K562 (cell line): Measurements from ENCODE around the gene EPYC. TPM values are rescaled to one million over a fixed set of nuclear protein-coding genes. Genes with fewer than 3 reads are reported as not detected.

Source experiments
- ATAC-seq: fragments of 200-7000 bp; cut with Tn5 transposase; 3 replicates; pipeline ENCODE4 v1.9.1; 2020; ENCODE audit warnings: moderate library complexity
- BruUV-seq: library from RNA; stranded (reverse); fragments of 400-500 nt; replicated peaks from 2 replicates; lab custom pipeline; 2021; lab: Mats Ljungman, UMichigan
- CTCF ChIA-PET: fragments of 300-600 bp; formaldehyde crosslinking; extraction: SDS; loops from one replicate; lab custom pipeline; 2021; ENCODE audit warnings: low intra/inter-chr PET ratio; lab: Yijun Ruan, JAX
- POLR2A ChIA-PET: fragments of 300-600, 350-650 bp; sonication (Branson Sonifier 250); formaldehyde crosslinking; extraction: SDS; loops from one replicate; lab custom pipeline; 2021; ENCODE audit warnings: antibody characterized with exemption, inconsistent platforms; lab: Yijun Ruan, JAX
- DNase-seq, 4 experiments: peaks; one replicate each; pipeline versions ENCODE4 v3.0.0 to v3.0.0-alpha.2; 2011 to 2018; ENCODE audit warnings: low spot score in 3 of 4, mixed read lengths in 3 of 4; ENCODE audit errors: extremely low read depth in 1 of 4
- FAIRE-seq: peaks from 2 replicates; lab custom pipeline; 2011; peaks lifted over from hg19 to GRCh38; lab: Jason Lieb, UNC
- H2AFZ ChIP-seq: 2 replicates; pipeline ENCODE4 v1.6.0; 2011; ENCODE audit warnings: low read depth, low read length, control low read depth, inconsistent platforms
- H3K27ac ChIP-seq: fragments of 200-600 bp; 3 replicates; pipeline ENCODE4 v1.8.0; 2011; ENCODE audit warnings: low read depth, mild to moderate bottlenecking, control low read depth, inconsistent platforms, low read length, moderate library complexity, mixed read lengths; ENCODE audit errors: extremely low read depth
- H3K27me3 ChIP-seq, 2 experiments: fragments of 300-600 bp in 1 of 2; 2 replicates in 1 of 2; 3 replicates in 1 of 2; pipeline versions ENCODE4 v1.6.0 to v1.8.0; 2011; ENCODE audit warnings: inconsistent platforms in 2 of 2, low read length in 2 of 2, mild to moderate bottlenecking in 1 of 2, mixed read lengths in 1 of 2, moderate library complexity in 1 of 2; ENCODE audit not compliant: control insufficient read depth in 2 of 2, insufficient read depth in 2 of 2
- H3K36me3 ChIP-seq: fragments of 300-600 bp; 3 replicates; pipeline ENCODE4 v1.8.0; 2011; ENCODE audit warnings: mild to moderate bottlenecking, low read length, inconsistent platforms; ENCODE audit not compliant: control insufficient read depth, insufficient read depth
- H3K4me1 ChIP-seq, 2 experiments: fragments of 200-600 bp in 1 of 2; replicated peaks in 1 of 2; 2 replicates in 1 of 2; 3 replicates in 1 of 2; pipeline versions ENCODE4 v1.5.1 to v1.8.0; 2011; ENCODE audit warnings: inconsistent platforms in 2 of 2, low read length in 2 of 2, mild to moderate bottlenecking in 1 of 2, mixed read lengths in 1 of 2, moderate library complexity in 1 of 2; ENCODE audit not compliant: control insufficient read depth in 2 of 2, insufficient read depth in 2 of 2
- H3K4me2 ChIP-seq: 2 replicates; pipeline ENCODE4 v1.6.1; 2011; ENCODE audit warnings: low read length, control low read depth, inconsistent platforms, mixed read lengths; ENCODE audit not compliant: insufficient read depth
- H3K4me3 ChIP-seq: fragments of 200-600 bp; sonication (generic), shearing (Covaris generic); 2 replicates; pipeline ENCODE4 v1.5.1; 2016; ENCODE audit warnings: control low read depth, inconsistent platforms
- H3K79me2 ChIP-seq: fragments of 200-600 bp; 3 replicates; pipeline ENCODE4 v1.8.0; 2011; ENCODE audit warnings: low read length, inconsistent platforms; ENCODE audit not compliant: control insufficient read depth, insufficient read depth
- H3K9ac ChIP-seq, 2 experiments: 2 replicates each; pipeline versions ENCODE4 v1.6.0 to v1.6.1; 2011; ENCODE audit warnings: low read depth in 2 of 2, low read length in 2 of 2, control low read depth in 1 of 2, inconsistent platforms in 1 of 2, mild to moderate bottlenecking in 1 of 2, mixed read lengths in 1 of 2; ENCODE audit not compliant: insufficient read depth in 1 of 2
- H3K9me1 ChIP-seq: one replicate; pipeline ENCODE4 v1.6.0; 2011; ENCODE audit warnings: inconsistent platforms, mild to moderate bottlenecking, low read length, moderate library complexity; ENCODE audit not compliant: control insufficient read depth, insufficient read depth
- H3K9me3 ChIP-seq: replicated peaks from 2 replicates; pipeline ENCODE4 v1.5.1; 2011; ENCODE audit warnings: low read depth, low read length, inconsistent platforms; ENCODE audit not compliant: control insufficient read depth, insufficient read depth
- H4K20me1 ChIP-seq: replicated peaks from 2 replicates; pipeline ENCODE4 v1.6.1; 2011; ENCODE audit warnings: low read length, inconsistent platforms, mixed read lengths; ENCODE audit not compliant: control insufficient read depth, insufficient read depth
- E4F1 ChIP-seq: fragments of 250-450 bp; sonication (Bioruptor Pico); IDR thresholded peaks from 2 replicates; pipeline ENCODE4 v1.5.0; 2021; ENCODE audit warnings: mild to moderate bottlenecking, borderline replicate concordance
- JUND ChIP-seq, 2 experiments: IDR thresholded peaks; 2 replicates in 1 of 2; 3 replicates in 1 of 2; pipeline ENCODE4 v1.6.1; 2011; ENCODE audit warnings: borderline replicate concordance in 2 of 2, low read depth in 2 of 2, low read length in 2 of 2, improper control_type of control experiment in 1 of 2, missing biosample characterization in 1 of 2, missing genetic modification characterization in 1 of 2, missing genetic modification reagents in 1 of 2
- MNT ChIP-seq, 2 experiments: fragments of 450-650 bp; conservative IDR thresholded peaks; 2 replicates each; pipeline ENCODE4 v1.6.1; 2017; ENCODE audit warnings: mild to moderate bottlenecking in 2 of 2, moderate library complexity in 2 of 2
- NCOA1 ChIP-seq: fragments of 450-650 bp; IDR thresholded peaks from 2 replicates; pipeline ENCODE4 v1.6.1; 2016; ENCODE audit warnings: low read depth
- NCOA2 ChIP-seq, 2 experiments: fragments of 450-650 bp; IDR thresholded peaks; 2 replicates each; pipeline ENCODE4 v1.6.1; 2018; ENCODE audit warnings: mild to moderate bottlenecking in 2 of 2, moderate library complexity in 1 of 2; ENCODE audit not compliant: partially characterized antibody in 2 of 2
- NRF1 ChIP-seq, 2 experiments: fragments of 450-650 bp; IDR thresholded peaks in 1 of 2; conservative IDR thresholded peaks in 1 of 2; 2 replicates each; pipeline ENCODE4 v1.6.1; 2014; ENCODE audit warnings: mild to moderate bottlenecking in 2 of 2
- SIN3B ChIP-seq: fragments of 450-650 bp; IDR thresholded peaks from 2 replicates; pipeline ENCODE4 v1.6.1; 2017; ENCODE audit warnings: low read depth, mild to moderate bottlenecking, moderate library complexity
- WGBS: fragments of 100-300 bp; shearing (Covaris generic); methylation state at CpG from one replicate; pipeline ENCODE4 v1.1.6; 2016; ENCODE audit warnings: low coverage, mixed read lengths; ENCODE audit not compliant: insufficient coverage; ENCODE audit errors: missing lambda C conversion rate; 5-methylcytosine and 5-hydroxymethylcytosine counted together
- in situ Hi-C: fragments of 300-500 bp; cut with MboI; formaldehyde crosslinking; loops from 4 replicates; pipeline ENCODE4 v1.15.0; 2018; ENCODE audit warnings: inconsistent platforms, mixed read lengths
- intact Hi-C: fragments of 100-400 bp; cut with micrococcal nuclease; formaldehyde crosslinking; loops from 2 replicates; pipeline ENCODE4 v1.14.2; 2022
- polyA plus RNA-seq, 8 experiments: library from polyadenylated mRNA; depleted of rRNA in 4 of 8; stranded (reverse) in 5 of 8; unstranded in 3 of 8; fragments of >200 nt; fragmentation: Nextera tagmentation in 2 of 8; fragmentation: Illumina TruSeq in 1 of 8; extraction: Ambion mirVana in 2 of 8; extraction: Trizol in 1 of 8; gene quantifications; 2 replicates each; pipeline versions ENCODE4 v1.2.1 to v1.2.3, GENCODE V29; 2011 to 2014; ENCODE audit warnings: inconsistent platforms in 1 of 8, missing spikeins in 1 of 8
- total RNA-seq, 7 experiments: library from RNA; depleted of rRNA in 6 of 7; stranded (reverse); fragments of >200 nt in 6 of 7; fragmentation: Illumina TruSeq in 2 of 7; extraction: Trizol in 2 of 7; gene quantifications; 2 replicates each; pipeline versions ENCODE4 v1.2.1 to v1.2.3, GENCODE V29; 2011 to 2021; ENCODE audit warnings: low replicate concordance in 1 of 7

The EPYC gene
- total and polyA plus RNA-seq, 9 of the 15 experiments (the other 6 are each of a cell fraction or from before 2014, with no cell fraction given), result not detected

GRCh38 chr12:90999527-90999926, 5.2 kb downstream of the EPYC start (continued):
- TF ChIP-seq MNT (conservative IDR thresholded peaks at IDR 0.05) (no peak), NCOA1 (no peak)

GRCh38 chr12:90995010-90995409, 9.8 kb downstream of the EPYC start:
- H3K27me3 ChIP-seq, result no peaks in the 10 kb centered on the region
- ATAC-seq (no peak), FAIRE-seq (no peak), DNase-seq (no peak)
- no peaks in the 10 kb centered on the region for H3K9me3 ChIP-seq
- no peak overlapping the region for H3K4me2 ChIP-seq
- no peak for TF ChIP-seq E4F1 (CRISPR knock-in tag)
- TF ChIP-seq JUND (IDR thresholded peaks at IDR 0.05; ENCODE audit: borderline replicate concordance, low read depth, low read length), result no peak
- TF ChIP-seq JUND (tag; IDR thresholded peaks at IDR 0.05; ENCODE audit: borderline replicate concordance, low read depth, low read length), result no peak
- no peak for TF ChIP-seq NRF1 (conservative IDR thresholded peaks at IDR 0.05 in 1 of 2, IDR thresholded peaks at IDR 0.05 in 1 of 2)
- no peak for TF ChIP-seq SIN3B
- no peak for TF ChIP-seq NCOA2 (IDR thresholded peaks at IDR 0.05; ENCODE audit: partially characterized antibody in 2 of 2)
- H3K27ac ChIP-seq, result no peak overlapping the region
- in situ Hi-C loops (loop anchor here (25.0 kb wide), 1 partner anchor 342 kb away; no protein-coding TSS in a partner anchor), intact Hi-C loops (no loop called here)
- H3K79me2 ChIP-seq, result no peaks in the 10 kb centered on the region
- CTCF ChIA-PET, result no interaction called here
- BruUV-seq, result no TSS peak
- POLR2A ChIA-PET, result no interaction called here
- H3K4me3 ChIP-seq, result no peak overlapping the region
- H3K9me1 ChIP-seq, result no peaks in the 10 kb centered on the region
- no peak overlapping the region for H3K9ac ChIP-seq
- H3K4me1 ChIP-seq, result no peaks in the 10 kb centered on the region
- H4K20me1 ChIP-seq, result no peaks in the 10 kb centered on the region
- H3K36me3 ChIP-seq, result no peaks in the 10 kb centered on the region
- no peak overlapping the region for H2AFZ ChIP-seq
- 0% methylated on average over 2 of the region's 2 CpGs for WGBS
